GM12878 (cell line): ENCODE data around the gene NLN. TPM values are rescaled to one million over a fixed set of nuclear protein-coding genes. Genes with fewer than 3 reads are reported as not detected.

Experiments
- ATAC-seq: fragments of 200-7000 bp; cut with Tn5 transposase; 3 replicates; pipeline ENCODE4 v1.9.1; 2020; ENCODE audit warnings: mild to moderate bottlenecking, moderate library complexity
- BruUV-seq: library from RNA; stranded (reverse); fragments of 400-500 nt; replicated peaks from 2 replicates; lab custom pipeline; 2021; lab: Mats Ljungman, UMichigan
- CTCF ChIA-PET: fragments of 300-600 bp; sonication (Branson Sonifier 250); formaldehyde crosslinking; extraction: SDS; loops from one replicate; lab custom pipeline; 2021; ENCODE audit warnings: inconsistent platforms; lab: Yijun Ruan, JAX
- POLR2A ChIA-PET: fragments of 350-600 bp; formaldehyde crosslinking; extraction: SDS; loops from one replicate; lab custom pipeline; 2021; ENCODE audit warnings: inconsistent platforms; lab: Charles Lee
- RAD21 ChIA-PET: fragments of 300-600 bp; sonication (Branson Sonifier 250); formaldehyde crosslinking; loops from one replicate; lab custom pipeline; 2023; ENCODE audit warnings: antibody characterized with exemption; ENCODE audit not compliant: unreplicated experiment; lab: Charles Lee
- SMC1A ChIA-PET: fragments of 300-600 bp; sonication (Branson Sonifier 250); formaldehyde crosslinking; loops from one replicate; lab custom pipeline; 2023; ENCODE audit not compliant: unreplicated experiment, uncharacterized antibody; lab: Charles Lee
- DNase-seq: peaks from one replicate; pipeline ENCODE4 v3.0.0-alpha.2; 2011; ENCODE audit warnings: low read depth, low spot score
- FAIRE-seq: peaks from 3 replicates; lab custom pipeline; 2011; peaks lifted over from hg19 to GRCh38; lab: Jason Lieb, UNC
- H2AFZ ChIP-seq: 2 replicates; pipeline ENCODE4 v1.6.0; 2011; ENCODE audit warnings: low read depth, low read length, control low read depth; ENCODE audit not compliant: control insufficient read depth
- H3K27ac ChIP-seq: 2 replicates; pipeline ENCODE4 v1.5.1; 2011; ENCODE audit warnings: control low read depth; ENCODE audit not compliant: control insufficient read depth, insufficient read depth
- H3K27me3 ChIP-seq, 2 experiments: replicated peaks in 1 of 2; 2 replicates each; pipeline versions ENCODE4 v1.6.0 to v1.6.1; 2011; ENCODE audit warnings: low read length in 1 of 2; ENCODE audit not compliant: control insufficient read depth in 2 of 2, insufficient read depth in 2 of 2
- H3K36me3 ChIP-seq, 2 experiments: 2 replicates each; pipeline ENCODE4 v1.5.1; 2011; ENCODE audit warnings: low read length in 1 of 2; ENCODE audit not compliant: control insufficient read depth in 2 of 2, insufficient read depth in 2 of 2
- H3K4me1 ChIP-seq: 2 replicates; pipeline ENCODE4 v1.6.1; 2011; ENCODE audit warnings: mild to moderate bottlenecking, low read length, moderate library complexity, mixed read lengths; ENCODE audit not compliant: control insufficient read depth, insufficient read depth
- H3K4me2 ChIP-seq: 2 replicates; pipeline ENCODE4 v1.6.0; 2011; ENCODE audit warnings: control low read depth; ENCODE audit not compliant: control insufficient read depth, insufficient read depth
- H3K4me3 ChIP-seq: fragments of 200-600 bp; sonication (generic); 2 replicates; pipeline ENCODE4 v1.5.1; 2016
- H3K79me2 ChIP-seq: 2 replicates; pipeline ENCODE4 v1.6.0; 2011; ENCODE audit warnings: low read length; ENCODE audit not compliant: control insufficient read depth, insufficient read depth
- H3K9ac ChIP-seq: 2 replicates; pipeline ENCODE4 v1.8.0; 2011; ENCODE audit warnings: low read length, control low read depth, mixed read lengths; ENCODE audit not compliant: control insufficient read depth, insufficient read depth
- H3K9me3 ChIP-seq: replicated peaks from 3 replicates; pipeline ENCODE4 v1.5.1; 2011; ENCODE audit warnings: mild to moderate bottlenecking, low read length; ENCODE audit not compliant: control insufficient read depth, insufficient read depth
- H4K20me1 ChIP-seq: 2 replicates; pipeline ENCODE4 v1.6.0; 2011; ENCODE audit not compliant: control insufficient read depth, insufficient read depth
- CEBPZ ChIP-seq: fragments of 150-350 bp; IDR thresholded peaks from 2 replicates; pipeline ENCODE4 v1.6.1; 2016; ENCODE audit warnings: low read depth, low read length
- POLR2AphosphoS2 ChIP-seq: IDR thresholded peaks from 2 replicates; pipeline ENCODE4 v1.6.1; 2011; ENCODE audit warnings: low read depth, mild to moderate bottlenecking, low read length, improper control_type of control experiment, moderate library complexity
- WGBS: methylation state at CpG from one replicate; pipeline ENCODE4 v1.1.6; 2016; ENCODE audit warnings: low lambda C conversion rate; ENCODE audit not compliant: insufficient replicate concordance, insufficient coverage; ENCODE audit errors: missing lambda C conversion rate; 5-methylcytosine and 5-hydroxymethylcytosine counted together
- in situ Hi-C: fragments of 300-500 bp; cut with MboI; formaldehyde crosslinking; loops from 9 replicates; pipeline ENCODE4 v1.14.3; 2018; ENCODE audit warnings: mixed read lengths
- intact Hi-C: fragments of 100-400 bp; cut with micrococcal nuclease; formaldehyde crosslinking; loops from one replicate; pipeline ENCODE4 v1.14.2; 2022; ENCODE audit not compliant: unreplicated experiment
- polyA plus RNA-seq, 11 experiments: library from polyadenylated mRNA; depleted of rRNA in 4 of 11; unstranded in 6 of 11; stranded (reverse) in 5 of 11; fragments of >200 nt; fragmentation: Nextera tagmentation in 4 of 11; fragmentation: Illumina TruSeq in 1 of 11; extraction: Ambion mirVana in 4 of 11; extraction: Trizol in 1 of 11; gene quantifications; 1 replicate in 1 of 11; 2 replicates in 10 of 11; pipeline versions ENCODE4 v1.2.1 to v1.2.3, GENCODE V29; 2011 to 2016; ENCODE audit warnings: inconsistent platforms in 2 of 11, missing spikeins in 2 of 11, low read depth in 1 of 11
- total RNA-seq, 4 experiments: library from RNA; depleted of rRNA in 3 of 4; stranded (reverse); fragments of >200 nt in 3 of 4; fragmentation: Illumina TruSeq in 1 of 4; extraction: Trizol in 1 of 4; gene quantifications; 2 replicates each; pipeline versions ENCODE4 v1.2.1 to v1.2.3, GENCODE V29; 2013 to 2021

NLN gene
- total and polyA plus RNA-seq, 10 of the 15 experiments (the other 5 are each of a cell fraction or from before 2014, with no cell fraction given), result 6.8 to 56.9 (median 33.3) TPM

- H3K79me2 ChIP-seq, result no peaks in the 10 kb centered on the region
- intact Hi-C loops (no loop called here), in situ Hi-C loops (no loop called here)
- no peaks in the 10 kb centered on the region for H3K4me1 ChIP-seq
- DNase-seq (no peak), ATAC-seq (no peak), FAIRE-seq (no peak)
- no peak for TF ChIP-seq CEBPZ
- no peak for TF ChIP-seq POLR2AphosphoS2
- no peaks in the 10 kb centered on the region for H4K20me1 ChIP-seq
- no peaks in the 10 kb centered on the region for H3K9me3 ChIP-seq
- no TSS peak for BruUV-seq
- no peak overlapping the region for H3K9ac ChIP-seq
- H3K4me2 ChIP-seq, result no peak overlapping the region
- no peaks in the 10 kb centered on the region for H3K27me3 ChIP-seq
- ChIA-PET RAD21 (interaction anchor here (0.8 to 1.3 kb wide), 3 partner anchors 13 to 114 kb away, joined by 3 to 4 read pairs (median 3); partner anchors contain the start of gene ERBIN), POLR2A (interaction anchor here (0.6 kb wide), 1 partner anchor 265 kb away, joined by 4 read pairs; no protein-coding TSS in a partner anchor), CTCF (interaction anchor here (1.1 to 1.4 kb wide), 2 partner anchors 14 to 51 kb away, joined by 3 to 4 read pairs; no protein-coding TSS in a partner anchor), SMC1A (interaction anchor here (0.7 to 1.3 kb wide), 3 partner anchors 10 to 23 kb away, joined by 3 to 4 read pairs (median 4); no protein-coding TSS in a partner anchor)
- WGBS, result 98% methylated on average over 3 of the region's 3 CpGs
- H3K4me3 ChIP-seq, result no peak overlapping the region
- H2AFZ ChIP-seq, result no peak overlapping the region
- no peak overlapping the region for H3K27ac ChIP-seq
- H3K36me3 ChIP-seq, result 0 out of 4 replicates have a peak, but pooled peaks cover 0 to 7% of the 10 kb centered on the region in 2 experiments
These were observed 89.9 kb downstream of the NLN start for GRCh38 chr5:65811885-65812284.
